ENCODE data around the gene PPP1R12B.
"Not testable (repeated sequence)": the region's sequence is repeated elsewhere in the genome, so short reads cannot be mapped to it uniquely, and the experiment has no call there.

The PPP1R12B gene

DNA sequence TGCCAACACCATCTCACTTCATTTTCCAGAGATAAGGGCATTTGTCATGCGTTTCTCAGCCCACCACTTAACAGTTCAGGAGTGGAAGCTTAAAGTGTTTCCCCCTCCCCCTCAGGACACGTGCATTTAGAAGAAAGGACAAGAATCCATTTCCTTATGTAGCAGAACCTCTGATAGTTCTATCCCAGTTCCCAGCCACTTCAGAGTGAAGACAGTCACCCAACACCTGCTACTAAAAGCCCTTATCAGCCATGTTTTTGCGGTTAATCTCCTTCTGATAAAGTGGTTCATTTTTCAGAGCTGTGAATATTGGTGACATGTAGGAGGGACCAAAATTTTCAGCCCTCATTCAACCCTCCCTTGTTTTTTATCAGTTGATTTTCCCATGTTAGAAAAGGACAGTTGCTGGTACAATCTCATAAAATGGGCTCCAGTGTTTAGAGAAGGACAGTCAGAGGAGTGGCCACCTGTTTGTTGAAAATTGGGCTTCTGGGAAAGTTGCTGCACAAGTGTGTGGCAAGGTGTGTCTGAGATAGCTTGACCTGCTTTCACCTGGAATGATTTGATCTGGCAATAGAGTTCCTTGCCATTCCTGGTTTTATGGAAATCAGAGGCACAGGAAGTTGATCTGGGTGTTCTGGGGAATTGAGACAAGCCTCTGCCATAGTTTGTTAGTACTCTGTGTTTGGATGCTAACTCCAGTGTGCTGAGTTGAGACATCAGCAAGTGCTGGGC is 114.0 kb downstream of the PPP1R12B start:
- Histone ChIP-seq H3K36me3 (replicated peaks) (no peaks in the 10 kb centered on the region), H3K27ac (no peak overlapping the region), H3K27me3 (replicated peaks) (no peaks in the 10 kb centered on the region), H3K4me3 (ENCODE audit: low read depth, low read length) (no peak overlapping the region)
- TF ChIP-seq, protein P1, sequence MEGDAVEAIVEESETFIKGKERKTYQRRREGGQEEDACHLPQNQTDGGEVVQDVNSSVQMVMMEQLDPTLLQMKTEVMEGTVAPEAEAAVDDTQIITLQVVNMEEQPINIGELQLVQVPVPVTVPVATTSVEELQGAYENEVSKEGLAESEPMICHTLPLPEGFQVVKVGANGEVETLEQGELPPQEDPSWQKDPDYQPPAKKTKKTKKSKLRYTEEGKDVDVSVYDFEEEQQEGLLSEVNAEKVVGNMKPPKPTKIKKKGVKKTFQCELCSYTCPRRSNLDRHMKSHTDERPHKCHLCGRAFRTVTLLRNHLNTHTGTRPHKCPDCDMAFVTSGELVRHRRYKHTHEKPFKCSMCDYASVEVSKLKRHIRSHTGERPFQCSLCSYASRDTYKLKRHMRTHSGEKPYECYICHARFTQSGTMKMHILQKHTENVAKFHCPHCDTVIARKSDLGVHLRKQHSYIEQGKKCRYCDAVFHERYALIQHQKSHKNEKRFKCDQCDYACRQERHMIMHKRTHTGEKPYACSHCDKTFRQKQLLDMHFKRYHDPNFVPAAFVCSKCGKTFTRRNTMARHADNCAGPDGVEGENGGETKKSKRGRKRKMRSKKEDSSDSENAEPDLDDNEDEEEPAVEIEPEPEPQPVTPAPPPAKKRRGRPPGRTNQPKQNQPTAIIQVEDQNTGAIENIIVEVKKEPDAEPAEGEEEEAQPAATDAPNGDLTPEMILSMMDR (IDR thresholded peaks at IDR 0.05; ENCODE audit: low read depth, low read length, missing control alignments), result no peak
- no peak for DNase-seq
- in situ Hi-C loops (cut with HindIII; ENCODE audit: low pct_ligation_motif_present, low sequenced_read_pairs), result no loop called here

DNA sequence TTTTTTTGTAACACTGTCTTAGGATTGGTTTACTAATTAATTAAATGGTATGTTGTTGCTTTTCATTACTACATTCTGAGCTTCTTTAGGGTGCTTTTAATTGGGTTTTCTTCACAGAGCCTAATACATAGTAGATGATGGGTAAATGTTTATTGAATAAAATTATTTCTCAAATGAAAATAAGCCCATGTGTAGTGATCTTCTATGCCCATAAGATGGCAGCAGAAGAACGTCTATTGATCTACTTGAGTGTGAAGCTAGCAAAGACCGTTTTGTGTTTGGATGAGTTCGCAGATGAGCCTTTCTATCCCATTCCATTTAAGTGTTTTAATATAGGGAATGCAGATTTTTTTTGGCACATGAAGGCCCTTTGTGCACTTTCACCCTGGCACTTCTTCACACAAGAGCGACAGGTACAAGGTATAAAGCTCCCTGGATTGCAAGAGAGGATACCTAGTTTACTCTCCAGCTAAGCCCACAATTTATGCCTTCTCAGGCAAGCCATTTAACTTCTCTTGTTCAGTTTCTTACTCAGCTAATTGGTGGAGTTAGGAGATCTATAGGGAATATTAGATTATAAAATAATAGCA is 115.7 kb downstream of the PPP1R12B start:
- in situ Hi-C loops (cut with HindIII; ENCODE audit: low pct_ligation_motif_present, low sequenced_read_pairs); H3K4me3 ChIP-seq (ENCODE audit: low read depth, low read length); H3K27ac ChIP-seq; H3K27me3 ChIP-seq (replicated peaks); H3K36me3 ChIP-seq (replicated peaks): not testable (repeated sequence)
- peak; percentile 43 for DNase-seq
- TF ChIP-seq, protein P1 (IDR thresholded peaks at IDR 0.05; ENCODE audit: low read depth, low read length, missing control alignments), result peak; percentile 32

DNA sequence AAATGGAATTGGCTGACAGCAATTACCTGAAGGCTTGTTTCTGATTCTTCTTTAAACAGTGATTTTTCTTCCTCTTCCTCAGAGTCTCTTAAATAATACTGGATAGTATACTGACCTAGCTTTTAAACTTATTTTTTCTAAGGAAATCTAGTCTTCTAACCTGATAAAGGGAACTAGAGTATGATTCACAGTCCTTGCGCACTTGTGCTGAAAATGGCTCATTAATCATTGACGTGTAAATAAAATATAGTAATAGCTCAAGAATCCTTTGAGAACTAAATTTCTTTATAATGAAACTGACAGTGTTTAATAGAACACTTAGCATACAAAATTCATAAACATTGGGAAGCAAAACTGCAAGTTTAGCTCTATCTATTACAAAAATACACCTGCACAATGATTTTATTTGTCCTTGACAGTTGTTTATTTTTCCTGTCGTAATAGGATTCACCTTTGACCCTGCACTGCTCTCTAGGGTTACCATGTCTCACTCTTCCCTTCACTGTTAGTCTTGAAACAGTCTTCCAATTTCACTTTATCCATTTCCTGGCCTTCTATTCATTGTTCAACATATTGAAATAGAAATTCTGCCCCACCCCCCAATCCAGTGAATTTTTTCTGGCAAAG is 117.3 kb downstream of the PPP1R12B start:
- H3K4me3 ChIP-seq (ENCODE audit: low read depth, low read length); H3K27me3 ChIP-seq (replicated peaks); in situ Hi-C loops (cut with HindIII; ENCODE audit: low pct_ligation_motif_present, low sequenced_read_pairs); H3K36me3 ChIP-seq (replicated peaks); H3K27ac ChIP-seq; DNase-seq: not testable (repeated sequence)

DNA sequence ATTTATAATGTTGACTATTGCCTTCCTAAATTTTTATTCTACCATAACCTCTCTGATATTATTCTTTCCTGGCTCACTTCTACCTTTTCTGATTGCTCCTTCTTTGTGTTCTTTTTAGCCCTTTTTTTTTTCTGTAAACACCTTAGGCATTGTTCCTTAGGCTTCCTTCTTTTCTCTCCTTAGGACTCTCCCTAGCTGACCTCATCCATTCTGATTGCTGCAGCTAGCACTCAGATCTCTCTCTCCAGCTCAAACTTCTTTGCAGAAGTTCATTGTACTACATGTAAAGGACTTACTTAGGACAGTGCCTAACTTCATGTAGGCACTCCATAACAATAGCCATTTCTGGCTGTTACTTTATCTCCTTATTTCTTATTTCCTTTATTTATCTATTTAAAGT is 117.8 kb downstream of the PPP1R12B start:
- H3K27me3 ChIP-seq (replicated peaks); H3K36me3 ChIP-seq (replicated peaks); DNase-seq; H3K27ac ChIP-seq; H3K4me3 ChIP-seq (ENCODE audit: low read depth, low read length); in situ Hi-C loops (cut with HindIII; ENCODE audit: low pct_ligation_motif_present, low sequenced_read_pairs): not testable (repeated sequence)

DNA sequence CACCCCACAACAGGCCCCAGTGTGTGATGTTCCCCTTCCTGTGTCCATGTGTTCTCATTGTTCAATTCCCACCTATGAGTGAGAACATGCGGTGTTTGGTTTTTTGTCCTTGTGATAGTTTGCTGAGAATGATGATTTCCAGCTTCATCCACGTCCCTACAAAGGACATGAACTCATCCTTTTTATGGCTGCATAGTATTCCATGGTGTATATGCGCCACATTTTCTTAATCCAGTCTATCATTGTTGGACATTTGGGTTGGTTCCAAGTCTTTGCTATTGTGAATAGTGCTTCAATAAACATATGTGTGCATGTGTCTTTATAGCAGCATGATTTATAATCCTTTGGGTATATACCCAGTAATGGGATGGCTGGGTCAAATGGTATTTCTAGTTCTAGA is 118.9 kb downstream of the PPP1R12B start:
- H3K36me3 ChIP-seq (replicated peaks); in situ Hi-C loops (cut with HindIII; ENCODE audit: low pct_ligation_motif_present, low sequenced_read_pairs); H3K4me3 ChIP-seq (ENCODE audit: low read depth, low read length); DNase-seq; H3K27ac ChIP-seq; H3K27me3 ChIP-seq (replicated peaks): not testable (repeated sequence)

DNA sequence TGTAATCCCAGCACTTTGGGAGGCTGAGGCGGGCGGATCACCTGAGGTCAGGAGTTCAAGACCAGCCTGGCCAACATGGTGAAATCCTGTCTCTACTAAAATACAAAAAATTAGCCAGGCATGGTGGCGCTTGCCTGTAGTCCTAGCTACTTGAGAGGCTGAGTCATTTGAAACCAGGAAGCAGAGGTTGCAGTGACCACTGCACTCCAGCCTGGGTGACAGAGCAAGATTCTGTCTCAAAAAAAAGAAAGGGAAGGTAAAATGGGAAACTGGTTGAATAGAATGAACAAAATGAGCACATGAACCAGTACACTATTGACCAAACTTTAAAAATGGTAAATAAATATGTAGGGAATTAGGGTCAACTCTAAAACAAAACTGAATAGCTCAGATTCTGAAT is 120.2 kb downstream of the PPP1R12B start:
- H3K4me3 ChIP-seq (ENCODE audit: low read depth, low read length); H3K27ac ChIP-seq; H3K27me3 ChIP-seq (replicated peaks); in situ Hi-C loops (cut with HindIII; ENCODE audit: low pct_ligation_motif_present, low sequenced_read_pairs); H3K36me3 ChIP-seq (replicated peaks): not testable (repeated sequence)
- DNase-seq, result peak; percentile 22

DNA sequence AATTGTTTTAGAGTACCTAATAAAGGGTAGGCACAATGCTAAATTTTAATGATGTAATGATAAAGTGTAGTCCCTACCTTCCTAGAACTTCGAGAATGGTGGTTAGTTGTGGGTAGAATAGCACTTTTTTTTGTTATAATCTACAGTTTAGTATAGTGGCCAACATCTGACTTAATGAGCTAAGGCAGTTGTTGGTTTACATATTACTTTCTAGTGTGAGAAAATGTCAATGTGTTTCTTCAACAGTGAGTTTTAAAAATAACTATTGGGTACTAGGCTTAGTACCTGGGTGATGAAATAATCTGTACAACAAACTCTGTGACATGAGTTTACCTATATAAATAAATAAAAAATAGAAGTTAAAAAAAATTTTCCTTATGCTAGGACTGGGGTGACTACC is 120.6 kb downstream of the PPP1R12B start:
- DNase-seq; H3K27me3 ChIP-seq (replicated peaks); H3K36me3 ChIP-seq (replicated peaks); H3K4me3 ChIP-seq (ENCODE audit: low read depth, low read length); in situ Hi-C loops (cut with HindIII; ENCODE audit: low pct_ligation_motif_present, low sequenced_read_pairs); H3K27ac ChIP-seq: not testable (repeated sequence)

DNA sequence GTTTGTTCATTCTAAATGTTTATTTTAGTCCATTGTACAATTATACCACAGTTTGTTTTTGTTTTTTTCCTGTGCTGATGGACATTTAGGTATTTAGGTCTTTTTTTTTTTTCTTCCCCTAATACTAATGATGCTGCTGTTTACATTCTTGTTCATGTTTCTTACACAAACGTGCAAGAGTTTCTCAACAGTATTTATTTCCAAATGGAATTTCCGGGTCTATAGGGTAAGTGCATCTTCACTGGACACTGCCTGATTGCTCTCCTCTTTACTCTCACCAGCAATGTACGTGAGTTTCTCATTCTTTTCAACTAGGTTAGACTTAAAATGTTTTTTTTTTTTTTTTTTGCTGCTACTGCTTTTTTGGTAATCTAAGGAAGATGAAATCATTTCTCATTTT is 122.7 kb downstream of the PPP1R12B start:
- no peak overlapping the region for H3K27ac ChIP-seq

DNA sequence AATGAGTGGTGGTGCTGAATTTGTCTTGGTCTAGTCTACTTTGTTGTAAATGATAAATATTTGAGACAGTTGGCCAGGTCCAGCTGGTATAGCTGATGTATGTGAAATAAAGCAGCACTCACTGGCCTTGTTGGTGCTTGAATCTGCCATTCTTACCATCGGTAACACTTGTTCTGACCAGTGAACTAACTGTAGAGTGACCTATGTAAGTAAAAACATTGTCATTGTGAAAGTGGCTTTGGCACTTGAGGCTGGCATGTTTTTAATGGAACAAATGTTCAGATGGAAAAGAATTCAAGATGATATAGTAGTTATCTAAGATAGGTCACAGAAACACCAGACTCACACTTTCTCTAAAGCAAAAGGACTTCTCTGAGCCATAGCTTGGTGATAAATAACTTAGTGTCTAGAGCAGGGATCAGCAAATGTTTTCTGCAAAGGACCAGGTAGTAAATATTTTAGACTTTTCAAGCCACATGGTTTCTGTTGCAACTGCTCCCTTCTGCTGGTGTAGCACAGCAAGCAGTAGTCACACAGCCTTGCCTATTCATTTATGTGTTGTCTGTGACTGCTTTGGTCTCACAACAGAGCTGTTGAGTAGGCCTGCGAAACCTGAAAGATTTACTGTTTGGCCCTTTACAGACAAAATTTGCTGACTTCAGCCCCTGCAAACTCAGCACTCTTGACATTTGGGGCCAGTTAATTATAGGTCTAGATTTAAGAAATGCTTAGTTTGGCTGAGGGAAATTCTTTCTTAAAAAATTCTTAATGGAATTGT is 124.0 kb downstream of the PPP1R12B start:
- H3K36me3 ChIP-seq (replicated peaks); H3K4me3 ChIP-seq (ENCODE audit: low read depth, low read length); DNase-seq; H3K27ac ChIP-seq; H3K27me3 ChIP-seq (replicated peaks); in situ Hi-C loops (cut with HindIII; ENCODE audit: low pct_ligation_motif_present, low sequenced_read_pairs): not testable (repeated sequence)

More for the DNA sequence above, 122.7 kb downstream of the PPP1R12B start:
- no peaks in the 10 kb centered on the region for H3K27me3 ChIP-seq (replicated peaks)
- TF ChIP-seq, protein P1 (IDR thresholded peaks at IDR 0.05; ENCODE audit: low read depth, low read length, missing control alignments), result no peak
- in situ Hi-C loops (cut with HindIII; ENCODE audit: low pct_ligation_motif_present, low sequenced_read_pairs), result no loop called here
- no peaks in the 10 kb centered on the region for H3K36me3 ChIP-seq (replicated peaks)
- no peak overlapping the region for H3K4me3 ChIP-seq (ENCODE audit: low read depth, low read length)
- no peak for DNase-seq

DNA sequence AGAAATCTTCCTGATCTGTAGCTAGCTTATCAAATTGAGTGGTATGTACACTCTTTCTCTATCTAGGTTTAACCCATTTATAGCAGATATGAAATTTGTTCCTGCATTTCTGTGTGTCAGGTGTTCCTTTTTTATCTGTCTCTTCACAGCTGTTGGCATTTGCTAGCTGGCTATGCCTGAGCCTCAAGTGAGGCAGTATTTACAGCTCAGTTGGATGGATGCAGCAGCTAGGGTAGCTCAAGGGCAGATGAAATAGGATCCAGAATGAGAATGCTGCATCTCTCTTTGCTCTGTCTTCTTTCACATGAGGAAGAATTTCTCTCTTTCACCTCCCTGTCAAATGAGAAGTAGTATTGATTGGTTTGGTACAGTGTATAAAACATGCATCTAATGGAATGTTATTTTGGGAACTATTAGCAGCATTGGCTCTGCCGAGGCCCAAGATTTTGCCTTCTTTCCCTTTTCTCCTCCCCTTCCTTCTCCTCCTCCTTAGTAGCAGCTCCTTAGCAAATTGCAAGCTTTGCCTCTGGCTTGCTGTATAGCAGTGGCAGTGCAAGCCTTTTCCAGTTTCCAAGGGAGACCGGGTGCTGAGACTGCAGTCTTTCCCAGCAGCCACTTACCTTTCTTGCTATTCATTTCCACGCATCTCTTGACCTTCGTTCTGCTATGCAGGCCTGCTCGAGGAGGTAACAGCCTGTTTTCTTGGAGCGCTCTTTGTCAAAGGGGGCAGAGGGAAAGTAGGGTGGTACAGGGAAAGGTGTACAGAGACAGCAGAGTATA is 125.0 kb downstream of the PPP1R12B start:
- DNase-seq; H3K4me3 ChIP-seq (ENCODE audit: low read depth, low read length); in situ Hi-C loops (cut with HindIII; ENCODE audit: low pct_ligation_motif_present, low sequenced_read_pairs); H3K27me3 ChIP-seq (replicated peaks); H3K27ac ChIP-seq; H3K36me3 ChIP-seq (replicated peaks): not testable (repeated sequence)
